C4-2B (cell line): ENCODE data around the gene MLXIPL.
"Not testable (repeated sequence)": the region's sequence is repeated elsewhere in the genome, so short reads cannot be mapped to it uniquely, and the experiment has no call there.

ENCODE experiments used
- CTCF ChIP-seq: fragments of 450-650 bp; conservative IDR thresholded peaks from 2 replicates; pipeline ENCODE4 v1.5.1; 2017; ENCODE audit warnings: mild to moderate bottlenecking
- ZFX ChIP-seq: fragments of 450-650 bp; IDR thresholded peaks from 2 replicates; pipeline ENCODE4 v1.6.1; 2017

- TF ChIP-seq CTCF, ZFX: not testable (repeated sequence)
These were observed 9.4 kb downstream of the MLXIPL start for GRCh38 chr7:73614937-73615336.
